Amniotic stem cell (primary cell): Measurements from ENCODE around the gene MEIOC.
"Not testable (repeated sequence)": the region's sequence is repeated elsewhere in the genome, so short reads cannot be mapped to it uniquely, and the experiment has no call there.

ENCODE experiments used
- DNase-seq: peaks from one replicate; lab custom pipeline; 2025; lab: John Stamatoyannopoulos, UW

Gene MEIOC

GRCh38 chr17:44647736-44648135, 8.5 kb upstream of the MEIOC start:
- no peak for DNase-seq

GRCh38 chr17:44648963-44649362, 7.3 kb upstream of the MEIOC start:
- DNase-seq, result no peak

- no peak for DNase-seq
Observed at GRCh38 chr17:44651228-44651627, 5.0 kb upstream of the MEIOC start.

GRCh38 chr17:44652727-44653126, 3.5 kb upstream of the MEIOC start:
- DNase-seq, result no peak

GRCh38 chr17:44653384-44653783, 2.9 kb upstream of the MEIOC start:
- DNase-seq, result no peak

GRCh38 chr17:44653954-44654353, 2.3 kb upstream of the MEIOC start:
- DNase-seq, result no peak

GRCh38 chr17:44661835-44662234, 5.6 kb downstream of the MEIOC start:
- DNase-seq, result no peak

GRCh38 chr17:44663095-44663494, 6.8 kb downstream of the MEIOC start:
- DNase-seq, result no peak

GRCh38 chr17:44664867-44665266, 8.6 kb downstream of the MEIOC start:
- no peak for DNase-seq

- DNase-seq, result no peak
Observed at GRCh38 chr17:44666006-44666405, 9.7 kb downstream of the MEIOC start.

GRCh38 chr17:44672479-44673093, 16.3 kb downstream of the MEIOC start:
- peak; percentile 23 for DNase-seq

- DNase-seq, result no peak
Observed at GRCh38 chr17:44673893-44674292, 17.6 kb downstream of the MEIOC start.

GRCh38 chr17:44677136-44677535, 20.9 kb downstream of the MEIOC start:
- DNase-seq, result no peak

- DNase-seq, result not testable (repeated sequence)
Observed at GRCh38 chr17:44683303-44683702, 27.0 kb downstream of the MEIOC start.

- DNase-seq, result no peak
Observed at GRCh38 chr17:44687756-44688155, 31.5 kb downstream of the MEIOC start.

- no peak for DNase-seq
Observed at GRCh38 chr17:44688200-44688599, 31.9 kb downstream of the MEIOC start.

GRCh38 chr17:44688675-44689476, 32.6 kb downstream of the MEIOC start:
- no peak for DNase-seq

GRCh38 chr17:44689477-44690217, 33.4 kb downstream of the MEIOC start, which contains the start of gene CCDC43:
CCDC43 (minus strand) TSS chr17:44689776; CDS start chr17:44689753, 23 bp downstream.
- DNase-seq, result peak; percentile 84

GRCh38 chr17:44690746-44691306, 34.6 kb downstream of the MEIOC start:
- DNase-seq, result not testable (repeated sequence)

- no peak for DNase-seq
Observed at GRCh38 chr17:44693609-44694008, 37.3 kb downstream of the MEIOC start.

- DNase-seq, result not testable (repeated sequence)
Observed at GRCh38 chr17:44700288-44700687, 44.0 kb downstream of the MEIOC start.

GRCh38 chr17:44707755-44708400, 51.6 kb downstream of the MEIOC start:
- DNase-seq, result no peak
